A549 (cell line): ENCODE measurements around the gene AKR1C3. TPM values are rescaled to one million over a fixed set of nuclear protein-coding genes. Genes with fewer than 3 reads are reported as not detected.
"Not testable (repeated sequence)": the region's sequence is repeated elsewhere in the genome, so short reads cannot be mapped to it uniquely, and the experiment has no call there.

Experiments
- ATAC-seq, 2 experiments: fragments of 200-7000 bp in 1 of 2; fragments of >200 bp in 1 of 2; cut with Nextera tagmentation in 1 of 2; cut with Tn5 transposase in 1 of 2; 3 replicates each; pipeline versions ENCODE4 v1.8.0 to v1.9.1; 2018 to 2020; ENCODE audit warnings: mild to moderate bottlenecking in 1 of 2, moderate library complexity in 1 of 2
- CTCF ChIA-PET: fragments of 300-600 bp; sonication (Branson Sonifier 250); formaldehyde crosslinking; extraction: SDS; loops from one replicate; lab custom pipeline; 2021; ENCODE audit warnings: antibody characterized with exemption, inconsistent platforms; lab: Yijun Ruan, JAX
- POLR2A ChIA-PET: fragments of 350-600 bp; formaldehyde crosslinking; extraction: SDS; loops from one replicate; lab custom pipeline; 2021; ENCODE audit warnings: antibody characterized with exemption, inconsistent platforms; lab: Yijun Ruan, JAX
- DNase-seq, 2 experiments: peaks; one replicate each; pipeline versions ENCODE4 v3.0.0 to v3.0.0-alpha.2; 2011 to 2016; ENCODE audit warnings: low read depth in 1 of 2, low spot score in 1 of 2
- FAIRE-seq: peaks from 2 replicates; lab custom pipeline; 2011; peaks lifted over from hg19 to GRCh38; lab: Jason Lieb, UNC
- H3K27ac ChIP-seq, 2 experiments: fragments of >200 bp; sonication (Bioruptor Twin); formaldehyde crosslinking; 3 replicates each; pipeline ENCODE4 v1.5.1; 2016 to 2017
- H3K4me1 ChIP-seq: fragments of >200 bp; sonication (Bioruptor Twin); formaldehyde crosslinking; 3 replicates; pipeline ENCODE4 v1.6.1; 2016
- H3K4me2 ChIP-seq: fragments of >200 bp; sonication (Bioruptor Twin); formaldehyde crosslinking; 3 replicates; pipeline ENCODE4 v1.6.1; 2016
- H3K4me3 ChIP-seq: fragments of >200 bp; sonication (Bioruptor Twin); formaldehyde crosslinking; 3 replicates; pipeline ENCODE4 v1.5.1; 2016
- H3K9me3 ChIP-seq: fragments of >200 bp; sonication (Bioruptor Twin); formaldehyde crosslinking; 3 replicates; pipeline ENCODE4 v1.6.1; 2016
- BHLHE40 ChIP-seq: IDR thresholded peaks from 2 replicates; pipeline ENCODE4 v1.6.1; 2012; ENCODE audit warnings: low read depth, low read length, inconsistent platforms
- CEBPB ChIP-seq, 2 experiments: fragments of >200 bp in 1 of 2; sonication (Bioruptor Twin) in 1 of 2; formaldehyde crosslinking in 1 of 2; IDR thresholded peaks; 2 replicates each; pipeline ENCODE4 v1.6.1; 2012 to 2016
- CHD4 ChIP-seq: fragments of 200-600 bp; sonication (generic); IDR thresholded peaks from 2 replicates; pipeline ENCODE4 v1.6.1; 2016; ENCODE audit warnings: antibody characterized with exemption, mild to moderate bottlenecking, borderline replicate concordance
- EHF ChIP-seq: fragments of 250-450 bp; sonication (Bioruptor Pico); IDR thresholded peaks from 2 replicates; pipeline ENCODE4 v1.5.0; 2020; ENCODE audit warnings: mild to moderate bottlenecking
- EHMT2 ChIP-seq: fragments of 200-600 bp; sonication (generic); IDR thresholded peaks from 2 replicates; pipeline ENCODE4 v1.6.1; 2016; ENCODE audit warnings: antibody characterized with exemption, low read depth, mild to moderate bottlenecking, moderate library complexity
- EP300 ChIP-seq, 2 experiments: fragments of >200 bp; sonication (Bioruptor Twin); formaldehyde crosslinking; IDR thresholded peaks; 2 replicates in 1 of 2; 3 replicates in 1 of 2; pipeline ENCODE4 v1.6.1; 2016 to 2017
- FOXS1 ChIP-seq: fragments of 250-450 bp; sonication (Bioruptor Pico); IDR thresholded peaks from 2 replicates; pipeline ENCODE4 v1.5.0; 2020; ENCODE audit warnings: mild to moderate bottlenecking, moderate library complexity
- HEYL ChIP-seq: fragments of 250-450 bp; sonication (Bioruptor Pico); IDR thresholded peaks from 2 replicates; pipeline ENCODE4 v1.8.0; 2021; ENCODE audit warnings: mild to moderate bottlenecking, moderate library complexity
- HOXA7 ChIP-seq: fragments of 250-450 bp; sonication (Bioruptor Pico); IDR thresholded peaks from 2 replicates; pipeline ENCODE4 v1.5.0; 2020; ENCODE audit warnings: mild to moderate bottlenecking, moderate library complexity
- HOXB5 ChIP-seq: fragments of 250-450 bp; sonication (Bioruptor Pico); IDR thresholded peaks from 2 replicates; pipeline ENCODE4 v1.5.0; 2020; ENCODE audit warnings: mild to moderate bottlenecking, moderate library complexity
- JUN ChIP-seq, 2 experiments: fragments of >200 bp; sonication (Bioruptor Twin); formaldehyde crosslinking; IDR thresholded peaks; 2 replicates in 1 of 2; 3 replicates in 1 of 2; pipeline ENCODE4 v1.6.1; 2016 to 2017
- MAFK ChIP-seq: fragments of 450-650 bp; IDR thresholded peaks from 2 replicates; pipeline ENCODE4 v1.6.1; 2014; ENCODE audit not compliant: partially characterized antibody
- MAZ ChIP-seq: fragments of 150-350 bp; IDR thresholded peaks from 2 replicates; pipeline ENCODE4 v1.6.1; 2014; ENCODE audit warnings: antibody characterized with exemption, low read depth, low read length, borderline replicate concordance
- NFE2L2 ChIP-seq: fragments of 150-350 bp; conservative IDR thresholded peaks from 2 replicates; pipeline ENCODE4 v1.6.1; 2014; ENCODE audit warnings: low read length
- NPAS2 ChIP-seq: fragments of 250-450 bp; sonication (Bioruptor Pico); IDR thresholded peaks from 2 replicates; pipeline ENCODE4 v1.8.0; 2022; ENCODE audit warnings: mild to moderate bottlenecking, moderate library complexity, borderline replicate concordance
- PHF8 ChIP-seq: fragments of 200-600 bp; sonication (generic); IDR thresholded peaks from 2 replicates; pipeline ENCODE4 v1.6.1; 2016; ENCODE audit warnings: low read depth, mild to moderate bottlenecking, antibody characterized with exemption, moderate library complexity, borderline replicate concordance
- POLR2AphosphoS2 ChIP-seq: conservative IDR thresholded peaks from 2 replicates; pipeline ENCODE4 v1.6.1; 2012; ENCODE audit warnings: low read length, improper control_type of control experiment, inconsistent platforms
- RAD21 ChIP-seq, 2 experiments: fragments of >200 bp in 1 of 2; sonication (Bioruptor Twin) in 1 of 2; formaldehyde crosslinking in 1 of 2; IDR thresholded peaks in 1 of 2; conservative IDR thresholded peaks in 1 of 2; 2 replicates in 1 of 2; 3 replicates in 1 of 2; pipeline ENCODE4 v1.6.1; 2012 to 2018; ENCODE audit warnings: inconsistent platforms in 1 of 2
- RARB ChIP-seq: fragments of 250-450 bp; sonication (Bioruptor Pico); IDR thresholded peaks from 2 replicates; pipeline ENCODE4 v1.8.0; 2021; ENCODE audit warnings: mild to moderate bottlenecking, moderate library complexity
- RNF2 ChIP-seq: fragments of 200-600 bp; sonication (generic); IDR thresholded peaks from 2 replicates; pipeline ENCODE4 v1.6.1; 2016; ENCODE audit warnings: low read depth, mild to moderate bottlenecking, antibody characterized with exemption, moderate library complexity, borderline replicate concordance
- TFCP2L1 ChIP-seq: fragments of 250-450 bp; sonication (Bioruptor Pico); IDR thresholded peaks from 2 replicates; pipeline ENCODE4 v1.5.0; 2021; ENCODE audit warnings: mild to moderate bottlenecking
- USF2 ChIP-seq: fragments of 450-650 bp; IDR thresholded peaks from 2 replicates; pipeline ENCODE4 v1.6.1; 2014; ENCODE audit warnings: antibody characterized with exemption
- ZC3H11A ChIP-seq: fragments of 450-650 bp; IDR thresholded peaks from 2 replicates; pipeline ENCODE4 v1.6.1; 2014; ENCODE audit warnings: antibody characterized with exemption, mild to moderate bottlenecking
- WGBS: methylation state at CpG from one replicate; pipeline ENCODE4 v1.1.6; 2017; ENCODE audit errors: missing lambda C conversion rate; 5-methylcytosine and 5-hydroxymethylcytosine counted together
- polyA plus RNA-seq, 4 experiments: library from polyadenylated mRNA; depleted of rRNA in 3 of 4; stranded (reverse); fragments of >200 nt; fragmentation: RNase III in 1 of 4; extraction: RNeasy Plus Mini Kit Qiagen cat#74134 plus additional on column Dnase treatment in 1 of 4; gene quantifications; 2 replicates in 3 of 4; 3 replicates in 1 of 4; pipeline ENCODE4 v1.2.3, GENCODE V29; 2011 to 2017
- TF ChIP-seq, protein P1 (sequence below): fragments of >200 bp; sonication (Bioruptor Twin); formaldehyde crosslinking; IDR thresholded peaks from 3 replicates; pipeline ENCODE4 v1.5.1; 2016
- TF ChIP-seq, protein P2 (sequence below): fragments of >200 bp; sonication (Bioruptor Twin); formaldehyde crosslinking; IDR thresholded peaks from 3 replicates; pipeline ENCODE4 v1.6.1; 2016
- TF ChIP-seq, protein P3 (sequence below): IDR thresholded peaks from 2 replicates; pipeline ENCODE4 v1.6.1; 2012; ENCODE audit warnings: low read depth, borderline replicate concordance
- TF ChIP-seq, protein P4 (sequence below): fragments of 250-450 bp; sonication (Bioruptor Pico); IDR thresholded peaks from 2 replicates; pipeline ENCODE4 v1.5.0; 2021; ENCODE audit warnings: mild to moderate bottlenecking, moderate library complexity, borderline replicate concordance

Gene AKR1C3
- polyA plus RNA-seq, 2 of the 4 experiments (the other 2 are of a cell fraction), result 1,998 to 3,820 TPM

DNA sequence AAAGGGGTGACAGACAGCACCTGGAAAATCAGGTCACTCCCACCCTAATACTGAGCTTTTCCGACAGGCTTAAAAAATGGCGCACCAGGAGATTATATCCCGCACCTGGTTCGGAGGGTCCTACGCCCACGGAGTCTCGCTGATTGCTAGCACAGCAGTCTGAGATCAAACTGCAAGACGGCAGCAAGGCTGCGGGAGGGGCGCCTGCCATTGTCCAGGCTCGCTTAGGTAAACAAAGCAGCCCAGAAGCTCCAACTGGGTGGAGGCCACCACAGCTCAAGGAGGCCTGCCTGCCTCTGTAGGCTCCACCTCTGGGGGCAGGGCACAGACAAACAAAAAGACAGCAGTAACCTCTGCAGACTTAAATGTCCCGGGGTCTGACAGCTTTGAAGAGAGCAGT is 15.6 kb downstream of the AKR1C3 start:
- peak in 1 of 2 experiments; percentile 66; a peak in 2 of 5 replicates for TF ChIP-seq JUN (IDR thresholded peaks at IDR 0.05)
- TF ChIP-seq POLR2AphosphoS2, result 0 out of 2 replicates have a peak, but pooled peaks have one; percentile 37
- H3K4me2 ChIP-seq, POLR2A ChIA-PET, FAIRE-seq, H3K4me3 ChIP-seq, CTCF ChIA-PET, DNase-seq: not testable (repeated sequence)
- peaks cover 19% of the 10 kb centered on the region; the same call in 2 of the 3 replicates for H3K9me3 ChIP-seq
- H3K27ac ChIP-seq, result peak overlapping the region in 1 of 2 experiments; percentile 77; a peak in 3 of 6 replicates
- WGBS, result 81% methylated on average over 11 of the region's 12 CpGs
- H3K4me1 ChIP-seq, result peaks cover 33% of the 10 kb centered on the region
- peak in 1 of 2 experiments; percentile 32; a peak in 3 of 6 replicates for ATAC-seq

DNA sequence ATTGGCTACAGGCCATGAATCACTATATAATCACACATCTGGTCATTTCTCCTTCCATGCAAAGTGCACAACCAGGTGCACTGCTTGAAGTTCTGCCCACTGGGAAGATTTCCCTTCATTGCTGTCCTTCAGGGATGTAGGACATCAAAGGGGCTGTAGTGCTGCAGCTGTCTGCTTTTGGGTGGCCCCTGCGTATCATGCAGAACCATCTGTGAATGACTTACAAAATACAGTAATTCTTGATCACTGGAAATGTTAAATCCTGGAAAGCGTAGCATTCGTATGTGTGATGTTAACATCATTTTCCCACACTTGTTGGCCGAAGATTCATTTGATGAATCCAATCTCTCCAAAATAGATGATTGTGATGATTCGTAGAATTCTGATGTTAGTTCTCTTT is 22.4 kb downstream of the AKR1C3 start:
- FAIRE-seq, result no peak
- Histone ChIP-seq H3K4me3 (no peak overlapping the region), H3K4me2 (no peak overlapping the region), H3K9me3 (peaks cover 48% of the 10 kb centered on the region), H3K4me1 (no peaks in the 10 kb centered on the region), H3K27ac (no peak overlapping the region)
- WGBS, result 90% methylated on average over 5 of the region's 5 CpGs
- ChIA-PET CTCF (no interaction called here), POLR2A (no interaction called here)
- TF ChIP-seq USF2, result no peak
- no peak for TF ChIP-seq NPAS2 (CRISPR knock-in tag)
- TF ChIP-seq, protein P1, sequence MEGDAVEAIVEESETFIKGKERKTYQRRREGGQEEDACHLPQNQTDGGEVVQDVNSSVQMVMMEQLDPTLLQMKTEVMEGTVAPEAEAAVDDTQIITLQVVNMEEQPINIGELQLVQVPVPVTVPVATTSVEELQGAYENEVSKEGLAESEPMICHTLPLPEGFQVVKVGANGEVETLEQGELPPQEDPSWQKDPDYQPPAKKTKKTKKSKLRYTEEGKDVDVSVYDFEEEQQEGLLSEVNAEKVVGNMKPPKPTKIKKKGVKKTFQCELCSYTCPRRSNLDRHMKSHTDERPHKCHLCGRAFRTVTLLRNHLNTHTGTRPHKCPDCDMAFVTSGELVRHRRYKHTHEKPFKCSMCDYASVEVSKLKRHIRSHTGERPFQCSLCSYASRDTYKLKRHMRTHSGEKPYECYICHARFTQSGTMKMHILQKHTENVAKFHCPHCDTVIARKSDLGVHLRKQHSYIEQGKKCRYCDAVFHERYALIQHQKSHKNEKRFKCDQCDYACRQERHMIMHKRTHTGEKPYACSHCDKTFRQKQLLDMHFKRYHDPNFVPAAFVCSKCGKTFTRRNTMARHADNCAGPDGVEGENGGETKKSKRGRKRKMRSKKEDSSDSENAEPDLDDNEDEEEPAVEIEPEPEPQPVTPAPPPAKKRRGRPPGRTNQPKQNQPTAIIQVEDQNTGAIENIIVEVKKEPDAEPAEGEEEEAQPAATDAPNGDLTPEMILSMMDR, result no peak
- no peak for TF ChIP-seq HEYL (CRISPR knock-in tag)
- no peak for TF ChIP-seq BHLHE40
- TF ChIP-seq MAZ, result no peak
- no peak for TF ChIP-seq HOXB5
- no peak for TF ChIP-seq EHF (CRISPR knock-in tag)
- no peak for TF ChIP-seq FOXS1 (CRISPR knock-in tag)
- no peak for TF ChIP-seq NFE2L2
- TF ChIP-seq, protein P2, sequence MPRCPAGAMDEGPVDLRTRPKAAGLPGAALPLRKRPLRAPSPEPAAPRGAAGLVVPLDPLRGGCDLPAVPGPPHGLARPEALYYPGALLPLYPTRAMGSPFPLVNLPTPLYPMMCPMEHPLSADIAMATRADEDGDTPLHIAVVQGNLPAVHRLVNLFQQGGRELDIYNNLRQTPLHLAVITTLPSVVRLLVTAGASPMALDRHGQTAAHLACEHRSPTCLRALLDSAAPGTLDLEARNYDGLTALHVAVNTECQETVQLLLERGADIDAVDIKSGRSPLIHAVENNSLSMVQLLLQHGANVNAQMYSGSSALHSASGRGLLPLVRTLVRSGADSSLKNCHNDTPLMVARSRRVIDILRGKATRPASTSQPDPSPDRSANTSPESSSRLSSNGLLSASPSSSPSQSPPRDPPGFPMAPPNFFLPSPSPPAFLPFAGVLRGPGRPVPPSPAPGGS, result no peak
- no peak for TF ChIP-seq TFCP2L1 (CRISPR knock-in tag)
- no peak for TF ChIP-seq PHF8
- TF ChIP-seq, protein P3, sequence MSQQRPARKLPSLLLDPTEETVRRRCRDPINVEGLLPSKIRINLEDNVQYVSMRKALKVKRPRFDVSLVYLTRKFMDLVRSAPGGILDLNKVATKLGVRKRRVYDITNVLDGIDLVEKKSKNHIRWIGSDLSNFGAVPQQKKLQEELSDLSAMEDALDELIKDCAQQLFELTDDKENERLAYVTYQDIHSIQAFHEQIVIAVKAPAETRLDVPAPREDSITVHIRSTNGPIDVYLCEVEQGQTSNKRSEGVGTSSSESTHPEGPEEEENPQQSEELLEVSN, result no peak
- TF ChIP-seq EHMT2, result no peak
- no peak for TF ChIP-seq EP300 (IDR thresholded peaks at IDR 0.05)
- no peak for TF ChIP-seq RNF2
- no peak for ATAC-seq
- no peak for DNase-seq

DNA sequence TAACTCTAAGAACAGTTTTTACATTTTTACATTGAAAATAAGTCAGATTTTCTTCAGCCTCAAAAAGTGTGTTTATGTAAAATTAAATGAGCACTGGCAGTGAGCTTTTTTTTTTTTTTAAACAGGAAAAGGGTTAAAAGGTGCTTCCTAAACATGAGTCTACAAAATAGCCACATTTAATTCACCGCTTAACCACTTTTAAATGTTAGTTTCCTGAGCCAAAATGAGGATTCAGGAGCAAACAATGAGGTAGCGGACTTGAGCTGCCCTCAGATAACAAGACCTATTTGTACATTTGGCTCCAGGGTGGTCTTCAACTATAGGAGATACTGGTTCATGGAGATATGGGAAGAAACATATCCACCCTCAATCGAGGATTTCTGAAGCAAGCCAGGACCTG is 22.8 kb downstream of the AKR1C3 start:
- ChIA-PET CTCF (no interaction called here), POLR2A (no interaction called here)
- no peak for FAIRE-seq
- Histone ChIP-seq H3K4me3 (no peak overlapping the region), H3K9me3 (peaks cover 50% of the 10 kb centered on the region), H3K4me2 (no peak overlapping the region), H3K4me1 (no peaks in the 10 kb centered on the region), H3K27ac (no peak overlapping the region)
- DNase-seq, result no peak
- 68% methylated on average over 3 of the region's 3 CpGs for WGBS
- no peak for ATAC-seq
- TF ChIP-seq CHD4 (no peak), POLR2AphosphoS2 (no peak), ZC3H11A (no peak), PHF8 (no peak), MAFK (no peak), TFCP2L1 (CRISPR knock-in tag) (no peak), RARB (CRISPR knock-in tag) (no peak), HOXA7 (CRISPR knock-in tag) (no peak), RAD21 (conservative IDR thresholded peaks at IDR 0.05 in 1 of 2, IDR thresholded peaks at IDR 0.05 in 1 of 2) (no peak), NPAS2 (CRISPR knock-in tag) (no peak), CEBPB (IDR thresholded peaks at IDR 0.05) (no peak)
- TF ChIP-seq, protein P2, result no peak
- TF ChIP-seq, protein P4, sequence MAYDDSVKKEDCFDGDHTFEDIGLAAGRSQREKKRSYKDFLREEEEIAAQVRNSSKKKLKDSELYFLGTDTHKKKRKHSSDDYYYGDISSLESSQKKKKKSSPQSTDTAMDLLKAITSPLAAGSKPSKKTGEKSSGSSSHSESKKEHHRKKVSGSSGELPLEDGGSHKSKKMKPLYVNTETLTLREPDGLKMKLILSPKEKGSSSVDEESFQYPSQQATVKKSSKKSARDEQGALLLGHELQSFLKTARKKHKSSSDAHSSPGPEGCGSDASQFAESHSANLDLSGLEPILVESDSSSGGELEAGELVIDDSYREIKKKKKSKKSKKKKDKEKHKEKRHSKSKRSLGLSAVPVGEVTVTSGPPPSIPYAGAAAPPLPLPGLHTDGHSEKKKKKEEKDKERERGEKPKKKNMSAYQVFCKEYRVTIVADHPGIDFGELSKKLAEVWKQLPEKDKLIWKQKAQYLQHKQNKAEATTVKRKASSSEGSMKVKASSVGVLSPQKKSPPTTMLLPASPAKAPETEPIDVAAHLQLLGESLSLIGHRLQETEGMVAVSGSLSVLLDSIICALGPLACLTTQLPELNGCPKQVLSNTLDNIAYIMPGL (CRISPR knock-in tag), result no peak
